CD1c-positive myeloid dendritic cell (primary cell): ENCODE data around the gene RASSF1.

ENCODE experiments used
- DNase-seq: peaks from one replicate; pipeline ENCODE4 v3.0.0-alpha.2; 2016; ENCODE audit errors: extremely low spot score

Gene RASSF1

GRCh38 chr3:50365842-50366220 lies 25.2 kb upstream of the RASSF1 start:
- DNase-seq: no peak

GRCh38 chr3:50365080-50365841 lies 24.6 kb upstream of the RASSF1 start:
- peak; percentile 88 for DNase-seq

GRCh38 chr3:50364573-50365079 lies 24.0 kb upstream of the RASSF1 start:
- no peak for DNase-seq

- DNase-seq: no peak
Observed at GRCh38 chr3:50359760-50360110, 19.1 kb upstream of the RASSF1 start.

GRCh38 chr3:50358911-50359759 lies 18.5 kb upstream of the RASSF1 start, which contains the start of gene TMEM115:
Gene TMEM115 (minus strand): TSS chr3:50359521. CDS start chr3:50359063, 458 bp downstream.
- peak; percentile 97 for DNase-seq

- no peak for DNase-seq
Observed at GRCh38 chr3:50358355-50358910, 17.8 kb upstream of the RASSF1 start.

- DNase-seq: no peak
Observed at GRCh38 chr3:50357481-50357880, 16.8 kb upstream of the RASSF1 start.

- DNase-seq: peak; percentile 48
Observed at GRCh38 chr3:50356553-50356952, 15.9 kb upstream of the RASSF1 start.

GRCh38 chr3:50355829-50356552 lies 15.4 kb upstream of the RASSF1 start:
- DNase-seq: no peak

GRCh38 chr3:50354850-50355249 lies 14.2 kb upstream of the RASSF1 start:
- DNase-seq: no peak

- DNase-seq: no peak
Observed at GRCh38 chr3:50354186-50354764, 13.6 kb upstream of the RASSF1 start.

- DNase-seq: no peak
Observed at GRCh38 chr3:50353245-50354004, 12.8 kb upstream of the RASSF1 start.

- peak; percentile 67 for DNase-seq
Observed at GRCh38 chr3:50352781-50353180, 12.1 kb upstream of the RASSF1 start.

- DNase-seq: no peak
Observed at GRCh38 chr3:50351323-50351697, 10.7 kb upstream of the RASSF1 start.

GRCh38 chr3:50350527-50351322 lies 10.1 kb upstream of the RASSF1 start, which contains the start of the genes CYB561D2 and NPRL2:
Gene CYB561D2 (plus strand): TSS chr3:50350862. CDS start chr3:50351434, 572 bp downstream.
Gene NPRL2 (minus strand): TSS chr3:50350775. CDS start chr3:50350652, 123 bp downstream.
- DNase-seq: peak; percentile 99

- no peak for DNase-seq
Observed at GRCh38 chr3:50350213-50350526, 9.5 kb upstream of the RASSF1 start.

- DNase-seq: peak; percentile 87
Observed at GRCh38 chr3:50347187-50347813, 6.7 kb upstream of the RASSF1 start.

GRCh38 chr3:50345586-50346234 lies 5.1 kb upstream of the RASSF1 start, which contains the start of gene ZMYND10:
Gene ZMYND10 (minus strand): TSS chr3:50345732. CDS start chr3:50345579, 153 bp downstream.
- peak; percentile 91 for DNase-seq

- no peak for DNase-seq
Observed at GRCh38 chr3:50345008-50345407, 4.4 kb upstream of the RASSF1 start.
